ENCODE results near the gene PTMS.
A peak's percentile ranks its signal among the peaks of the same experiment; 100 is the strongest.

Gene PTMS

GRCh38 chr12:6786416-6787094, 20.4 kb downstream of the PTMS start:
- peak overlapping the region; percentile 3 for H3K4me3 Mint-ChIP-seq
- peaks cover 38% of the 10 kb centered on the region for H3K4me1 Mint-ChIP-seq
- no peaks in the 10 kb centered on the region for H3K9me3 Mint-ChIP-seq
- ATAC-seq (no peak), DNase-seq (ENCODE audit: low spot score in 2 of 2) (no peak)
- H3K27ac Mint-ChIP-seq = no peak overlapping the region
- no peaks in the 10 kb centered on the region for H3K36me3 Mint-ChIP-seq

GRCh38 chr12:6787309-6787708, 21.1 kb downstream of the PTMS start:
- ATAC-seq (no peak), DNase-seq (ENCODE audit: low spot score in 2 of 2) (no peak)
- no peak overlapping the region for H3K4me3 Mint-ChIP-seq
- peaks cover 42% of the 10 kb centered on the region for H3K4me1 Mint-ChIP-seq
- no peaks in the 10 kb centered on the region for H3K9me3 Mint-ChIP-seq
- no peaks in the 10 kb centered on the region for H3K36me3 Mint-ChIP-seq
- no peak overlapping the region for H3K27ac Mint-ChIP-seq

- Mint-ChIP-seq H3K27ac (peak within 1 kb of the TSS; percentile 54), H3K9me3 (no peaks in the 10 kb centered on the region)
These were observed 23.1 kb downstream of the PTMS start, which contains the start of gene CD4 for GRCh38 chr12:6788972-6789924. CD4 (plus strand) TSS chr12:6789528; CDS start chr12:6800139, 10,611 bp downstream.

GRCh38 chr12:6790496-6791150, 24.5 kb downstream of the PTMS start:
- no peak for DNase-seq (ENCODE audit: low spot score in 2 of 2)
- Mint-ChIP-seq H3K4me3 (peak overlapping the region; percentile 61), H3K36me3 (peaks cover 12% of the 10 kb centered on the region), H3K9me3 (no peaks in the 10 kb centered on the region), H3K4me1 (peaks cover 35% of the 10 kb centered on the region), H3K27ac (no peak overlapping the region)
- no peak for ATAC-seq

More at GRCh38 chr12:6788972-6789924, 23.1 kb downstream of the PTMS start, which contains the start of gene CD4:
- Mint-ChIP-seq H3K36me3 (peaks cover under 1% of the 10 kb centered on the region), H3K4me1 (peaks cover 35% of the 10 kb centered on the region), H3K4me3 (peak within 1 kb of the TSS; percentile 61)
- ATAC-seq = peak; percentile 67
- no peak for DNase-seq (ENCODE audit: low spot score in 2 of 2)

- Mint-ChIP-seq H3K36me3 (peaks cover 12% of the 10 kb centered on the region), H3K27ac (peak overlapping the region; percentile 76), H3K4me1 (peaks cover 27% of the 10 kb centered on the region), H3K4me3 (peak overlapping the region; percentile 61), H3K9me3 (no peaks in the 10 kb centered on the region)
- ATAC-seq = peak; percentile 25
- DNase-seq (ENCODE audit: low spot score in 2 of 2) = no peak
These were observed 25.9 kb downstream of the PTMS start for GRCh38 chr12:6791931-6792520.

DNA sequence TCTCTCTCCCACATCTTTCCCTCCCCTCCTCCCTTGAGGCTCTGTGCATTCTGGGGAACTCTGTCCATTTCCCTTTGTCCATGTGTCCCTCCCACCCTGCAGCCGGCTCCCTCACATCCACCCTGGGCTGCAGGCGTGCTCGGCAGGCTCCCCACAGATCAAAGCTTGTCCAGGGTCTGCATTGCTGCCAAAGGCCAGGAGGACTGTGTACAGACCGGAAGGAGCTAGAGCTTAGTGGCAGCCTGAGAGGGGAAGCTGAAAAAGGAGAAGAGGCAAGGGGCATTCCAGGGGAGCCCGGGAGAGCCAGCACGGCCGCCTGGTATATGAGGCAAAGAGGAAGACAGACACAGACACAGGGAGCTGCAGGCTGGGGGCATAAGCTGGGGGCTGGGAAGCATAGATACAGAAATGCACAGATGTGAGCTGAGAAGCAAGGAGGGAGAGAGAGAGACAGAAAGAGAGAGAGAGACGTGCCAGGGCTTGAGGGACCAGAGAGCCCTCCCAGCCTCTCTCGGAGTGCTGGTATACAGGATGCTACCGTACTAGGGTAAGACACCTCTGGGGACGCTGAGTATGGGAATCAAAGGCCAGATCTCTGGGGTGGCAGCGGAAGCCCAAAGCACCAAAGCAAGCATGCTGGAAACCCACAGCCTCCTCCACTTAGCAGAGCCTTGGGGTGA, 26.5 kb downstream of the PTMS start:
- peaks cover 26% of the 10 kb centered on the region for H3K4me1 Mint-ChIP-seq
- H3K36me3 Mint-ChIP-seq = peaks cover 12% of the 10 kb centered on the region
- peak; percentile 40 for ATAC-seq
- DNase-seq (ENCODE audit: low spot score in 2 of 2) = no peak
- H3K27ac Mint-ChIP-seq = peak overlapping the region; percentile 76
- peak overlapping the region; percentile 61 for H3K4me3 Mint-ChIP-seq
- H3K9me3 Mint-ChIP-seq = no peaks in the 10 kb centered on the region

GRCh38 chr12:6795088-6795487, 28.9 kb downstream of the PTMS start:
- Mint-ChIP-seq H3K9me3 (no peaks in the 10 kb centered on the region), H3K36me3 (peaks cover 12% of the 10 kb centered on the region), H3K4me1 (peaks cover 15% of the 10 kb centered on the region), H3K27ac (no peak overlapping the region), H3K4me3 (no peak overlapping the region)
- DNase-seq (ENCODE audit: low spot score in 2 of 2) (no peak), ATAC-seq (no peak)

- peaks cover 14% of the 10 kb centered on the region for H3K36me3 Mint-ChIP-seq
- H3K9me3 Mint-ChIP-seq = no peaks in the 10 kb centered on the region
- no peak for DNase-seq (ENCODE audit: low spot score in 2 of 2)
- no peak overlapping the region for H3K4me3 Mint-ChIP-seq
- no peak for ATAC-seq
- H3K4me1 Mint-ChIP-seq = peaks cover 14% of the 10 kb centered on the region
- no peak overlapping the region for H3K27ac Mint-ChIP-seq
These were observed 30.4 kb downstream of the PTMS start for GRCh38 chr12:6796576-6796975.

- H3K4me1 Mint-ChIP-seq = no peaks in the 10 kb centered on the region
- DNase-seq (ENCODE audit: low spot score in 2 of 2) = no peak
- H3K4me3 Mint-ChIP-seq = no peak overlapping the region
- ATAC-seq = no peak
- peaks cover 23% of the 10 kb centered on the region for H3K36me3 Mint-ChIP-seq
- no peaks in the 10 kb centered on the region for H3K9me3 Mint-ChIP-seq
- no peak overlapping the region for H3K27ac Mint-ChIP-seq
These were observed 33.0 kb downstream of the PTMS start for GRCh38 chr12:6799147-6799546.

DNA sequence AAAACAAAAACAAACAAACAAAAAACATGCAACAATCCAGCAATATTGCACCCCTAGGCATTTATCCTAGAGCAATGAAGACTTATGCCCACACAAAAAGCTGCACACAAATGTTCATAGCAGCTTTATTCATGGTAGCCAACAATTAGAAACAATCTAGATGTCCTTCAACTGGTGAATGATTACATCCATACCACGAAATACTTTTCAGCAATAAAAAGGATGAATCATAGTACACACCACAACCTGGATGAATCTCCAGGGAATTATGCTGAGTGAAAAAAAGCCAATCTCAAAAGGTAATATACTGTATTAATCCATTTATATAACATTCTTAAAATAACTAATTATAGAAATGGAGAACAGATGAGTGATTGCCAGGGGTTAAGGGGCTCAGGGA, 41.0 kb downstream of the PTMS start:
- Mint-ChIP-seq H3K27ac (no peak overlapping the region), H3K36me3 (peaks cover 32% of the 10 kb centered on the region)
- ATAC-seq = no peak

DNA sequence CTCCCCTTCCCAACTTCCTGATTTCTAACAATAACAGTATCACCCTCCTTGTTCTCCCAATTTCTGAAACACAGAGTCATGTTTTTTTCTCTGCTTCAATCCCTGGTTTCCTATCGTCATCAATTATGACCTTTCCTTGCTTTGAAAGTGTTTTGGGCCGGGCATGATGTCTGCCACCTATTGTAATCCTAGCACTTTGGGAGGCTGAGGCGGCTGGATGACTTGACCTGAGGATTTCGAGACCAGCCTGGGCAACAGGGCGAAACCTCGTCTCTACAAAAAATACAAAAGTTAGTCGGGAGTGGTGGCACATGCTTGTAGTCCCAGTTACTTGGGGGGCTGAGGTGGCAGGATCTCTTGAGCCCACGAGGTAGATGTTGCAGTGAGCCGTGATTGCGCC, 42.9 kb downstream of the PTMS start:
- Mint-ChIP-seq H3K27ac (no peak overlapping the region), H3K4me1 (peaks cover 8% of the 10 kb centered on the region), H3K4me3 (no peak overlapping the region), H3K9me3 (no peaks in the 10 kb centered on the region), H3K36me3 (peaks cover 29% of the 10 kb centered on the region)
- DNase-seq (ENCODE audit: low spot score in 2 of 2) (no peak), ATAC-seq (no peak)

More for the DNA sequence above, 41.0 kb downstream of the PTMS start:
- Mint-ChIP-seq H3K9me3 (no peaks in the 10 kb centered on the region), H3K4me3 (no peak overlapping the region), H3K4me1 (peaks cover 8% of the 10 kb centered on the region)
- DNase-seq (ENCODE audit: low spot score in 2 of 2) = no peak

DNA sequence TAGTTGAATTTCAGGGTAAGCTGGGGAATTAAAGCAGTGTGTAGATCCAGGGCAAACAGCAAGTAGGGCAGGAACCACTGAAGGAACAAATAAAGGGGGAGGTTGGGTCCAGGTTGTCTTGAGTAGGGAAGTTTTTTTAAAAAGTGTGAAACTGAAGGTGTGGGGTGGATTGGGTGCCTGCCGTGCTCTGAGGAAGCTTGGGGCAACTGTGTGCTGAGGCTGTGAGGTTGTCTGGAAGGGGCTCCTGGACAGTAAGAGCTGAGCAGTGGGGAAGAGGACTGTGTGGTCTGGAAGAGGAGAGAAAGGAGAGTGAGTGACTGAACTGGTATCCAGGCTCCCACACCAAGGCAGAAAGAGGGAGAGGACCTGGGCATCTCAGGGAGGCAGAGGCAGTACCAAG, 44.6 kb downstream of the PTMS start:
- DNase-seq (ENCODE audit: low spot score in 2 of 2) (no peak), ATAC-seq (no peak)
- peaks cover 12% of the 10 kb centered on the region for H3K36me3 Mint-ChIP-seq
- no peak overlapping the region for H3K4me3 Mint-ChIP-seq
- H3K27ac Mint-ChIP-seq = peak overlapping the region; percentile 44
- peaks cover 8% of the 10 kb centered on the region for H3K4me1 Mint-ChIP-seq
- no peaks in the 10 kb centered on the region for H3K9me3 Mint-ChIP-seq

DNA sequence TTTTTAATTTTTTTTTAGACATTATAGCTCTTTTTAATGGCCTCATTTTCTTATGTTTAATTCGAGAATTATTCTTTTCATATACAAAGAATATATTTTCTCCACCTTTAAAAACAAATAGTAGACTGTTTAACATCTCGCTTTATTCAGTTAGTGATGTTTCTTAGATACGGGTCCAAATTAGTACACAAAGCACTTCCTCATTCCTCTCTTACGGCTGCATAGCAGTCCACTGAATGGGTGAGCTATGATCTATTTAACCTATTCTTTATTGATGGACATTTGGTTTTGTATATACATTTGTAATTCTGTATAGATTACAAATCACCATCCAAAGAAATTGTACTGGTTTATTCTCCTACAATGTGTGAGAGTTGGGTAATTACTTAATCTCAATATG, 47.2 kb downstream of the PTMS start:
- peaks cover 8% of the 10 kb centered on the region for H3K4me1 Mint-ChIP-seq
- H3K4me3 Mint-ChIP-seq = no peak overlapping the region
- H3K36me3 Mint-ChIP-seq = peaks cover 7% of the 10 kb centered on the region
- DNase-seq (ENCODE audit: low spot score in 2 of 2) (no peak), ATAC-seq (no peak)
- no peaks in the 10 kb centered on the region for H3K9me3 Mint-ChIP-seq
- no peak overlapping the region for H3K27ac Mint-ChIP-seq

DNA sequence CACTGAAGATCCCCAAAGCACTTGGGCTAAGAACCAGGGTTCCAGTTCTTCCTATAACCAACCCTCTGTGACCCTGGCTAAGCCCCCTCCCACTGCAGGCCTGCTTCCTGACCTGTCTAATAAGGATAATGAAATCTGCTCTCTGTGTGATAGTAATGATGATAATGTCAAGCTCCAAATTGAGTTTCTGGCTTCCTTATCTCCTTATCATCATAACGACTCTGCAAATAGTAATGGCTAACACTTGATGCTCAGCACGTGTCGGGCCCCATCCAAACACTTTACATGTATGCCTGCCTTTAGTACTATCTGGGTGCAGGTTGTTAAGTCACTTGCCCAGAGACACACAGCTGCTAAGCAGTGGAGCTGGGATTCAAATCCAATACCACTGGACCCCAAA, 50.4 kb downstream of the PTMS start:
- Mint-ChIP-seq H3K27ac (no peak overlapping the region), H3K4me1 (peaks cover 9% of the 10 kb centered on the region), H3K4me3 (no peak overlapping the region), H3K9me3 (no peaks in the 10 kb centered on the region), H3K36me3 (peaks cover 4% of the 10 kb centered on the region)
- DNase-seq (ENCODE audit: low spot score in 2 of 2) = no peak
- ATAC-seq = no peak
